B cell (primary cell): ENCODE measurements around the gene SLC9A9.

ENCODE experiments used
- EZH2 ChIP-seq: IDR thresholded peaks from 2 replicates; pipeline ENCODE4 v1.6.1; 2012; ENCODE audit warnings: borderline replicate concordance, low read depth, mild to moderate bottlenecking, moderate library complexity, low read length; ENCODE audit not compliant: insufficient read depth, poor library complexity, severe bottlenecking
- TF ChIP-seq, protein P1 (sequence below): fragments of 200-600 bp; IDR thresholded peaks from one replicate; pipeline ENCODE4 v1.8.0; 2022; ENCODE audit warnings: antibody characterized with exemption, mild to moderate bottlenecking

DNA sequence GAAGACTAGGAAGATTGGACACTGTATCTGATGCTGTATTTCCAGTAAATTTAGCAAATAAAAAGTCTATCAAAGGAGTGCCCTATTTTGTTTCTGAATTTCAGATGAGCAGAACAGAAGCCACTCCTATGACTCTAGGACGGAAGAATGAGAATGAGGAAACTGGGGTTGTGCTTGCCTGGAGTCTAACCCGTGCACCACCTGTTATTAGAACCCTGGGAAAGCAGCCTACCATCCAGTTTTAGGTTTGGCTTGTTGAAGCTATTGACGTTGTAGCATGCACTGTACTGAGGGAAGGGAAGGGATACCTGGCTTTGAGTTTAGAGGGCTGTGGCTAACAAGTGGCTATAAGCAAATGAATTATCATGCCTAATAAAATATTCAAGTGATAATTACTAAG, 318.5 kb downstream of the SLC9A9 start:
- TF ChIP-seq, protein P1, sequence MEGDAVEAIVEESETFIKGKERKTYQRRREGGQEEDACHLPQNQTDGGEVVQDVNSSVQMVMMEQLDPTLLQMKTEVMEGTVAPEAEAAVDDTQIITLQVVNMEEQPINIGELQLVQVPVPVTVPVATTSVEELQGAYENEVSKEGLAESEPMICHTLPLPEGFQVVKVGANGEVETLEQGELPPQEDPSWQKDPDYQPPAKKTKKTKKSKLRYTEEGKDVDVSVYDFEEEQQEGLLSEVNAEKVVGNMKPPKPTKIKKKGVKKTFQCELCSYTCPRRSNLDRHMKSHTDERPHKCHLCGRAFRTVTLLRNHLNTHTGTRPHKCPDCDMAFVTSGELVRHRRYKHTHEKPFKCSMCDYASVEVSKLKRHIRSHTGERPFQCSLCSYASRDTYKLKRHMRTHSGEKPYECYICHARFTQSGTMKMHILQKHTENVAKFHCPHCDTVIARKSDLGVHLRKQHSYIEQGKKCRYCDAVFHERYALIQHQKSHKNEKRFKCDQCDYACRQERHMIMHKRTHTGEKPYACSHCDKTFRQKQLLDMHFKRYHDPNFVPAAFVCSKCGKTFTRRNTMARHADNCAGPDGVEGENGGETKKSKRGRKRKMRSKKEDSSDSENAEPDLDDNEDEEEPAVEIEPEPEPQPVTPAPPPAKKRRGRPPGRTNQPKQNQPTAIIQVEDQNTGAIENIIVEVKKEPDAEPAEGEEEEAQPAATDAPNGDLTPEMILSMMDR = no peak
- no peak for TF ChIP-seq EZH2
